NCI-H1048 (cell line): ENCODE results near the gene DHRS4.
"Not testable (repeated sequence)": the region's sequence is repeated elsewhere in the genome, so short reads cannot be mapped to it uniquely, and the experiment has no call there.

ENCODE experiments used
- DNase-seq: peaks from one replicate; lab custom pipeline; 2025; lab: John Stamatoyannopoulos, UW

Gene DHRS4

GRCh38 chr14:23941230-23941629, 12.3 kb upstream of the DHRS4 start:
- no peak for DNase-seq

- DNase-seq: no peak
Measured at GRCh38 chr14:23941669-23942068, 11.9 kb upstream of the DHRS4 start.

DNA sequence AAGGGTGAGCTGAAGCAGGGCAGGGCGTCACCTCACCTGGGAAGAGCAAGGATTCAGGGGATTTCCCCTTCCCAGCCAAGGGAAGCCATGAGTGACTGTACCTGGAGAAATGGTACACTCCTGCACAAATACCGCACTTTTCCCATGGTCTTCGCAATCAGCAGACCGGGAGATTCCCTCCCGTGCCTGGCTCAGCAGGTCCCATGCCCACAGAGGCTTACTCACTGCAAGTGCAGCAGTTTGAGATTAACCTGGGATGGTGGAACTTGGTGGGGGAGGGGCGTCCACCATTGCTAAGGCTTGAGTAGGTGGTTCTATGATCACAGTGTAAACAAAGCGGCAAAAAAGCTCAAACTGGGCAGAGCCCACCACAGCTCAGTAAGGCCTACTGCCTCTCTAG, 11.0 kb upstream of the DHRS4 start:
- DNase-seq: no peak

DNA sequence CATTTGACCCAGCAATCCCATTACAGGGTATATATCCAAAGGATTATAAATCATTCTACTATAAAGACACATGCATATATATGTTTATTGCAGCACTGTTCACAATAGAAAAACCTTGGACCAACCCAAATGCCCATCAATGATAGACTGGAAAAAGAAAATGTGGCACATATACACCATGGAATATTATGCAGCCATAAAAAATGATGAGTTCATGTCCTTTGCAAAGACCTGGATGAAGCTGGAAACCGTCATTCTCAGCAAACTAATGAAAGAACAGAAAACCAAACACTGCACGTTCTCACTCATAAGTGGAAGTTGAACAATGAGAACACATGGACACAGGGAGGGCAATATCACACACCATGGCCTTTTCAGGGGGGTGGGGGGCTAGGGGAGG, 4.5 kb upstream of the DHRS4 start:
- DNase-seq: not testable (repeated sequence)

DNA sequence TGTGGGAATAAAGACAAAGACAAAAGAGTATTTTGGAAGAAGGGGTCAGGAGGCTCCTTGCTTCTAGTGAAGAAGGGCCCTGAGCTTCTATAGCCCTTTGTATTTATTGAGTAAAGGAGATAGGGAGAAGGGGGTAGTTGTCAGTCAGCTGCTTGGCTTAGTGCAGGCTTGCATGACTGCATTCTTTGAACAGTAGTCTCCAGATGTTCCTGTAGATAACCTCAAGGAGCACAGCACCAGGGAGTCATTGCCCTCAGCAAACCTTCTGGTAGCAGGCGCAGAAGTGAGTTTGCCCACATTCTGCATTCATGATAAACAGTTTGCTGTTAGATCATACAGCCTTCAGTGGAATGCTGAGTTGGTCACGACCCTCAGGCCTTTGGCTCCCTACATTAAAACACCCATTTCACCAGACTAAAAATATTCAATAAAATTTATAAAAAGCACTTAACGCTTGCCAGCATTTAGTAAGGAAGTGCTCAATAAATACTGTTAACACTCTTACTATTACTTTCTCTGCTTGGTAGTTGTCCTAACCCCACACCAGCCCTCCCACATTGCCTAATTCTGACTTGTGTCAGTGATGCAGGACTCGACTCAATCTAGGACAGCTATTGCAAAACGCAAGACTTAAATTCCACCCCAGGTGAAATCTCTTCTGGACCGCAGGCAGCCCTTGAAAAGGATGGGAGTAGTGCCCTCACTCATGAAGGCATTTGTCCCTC, 3.0 kb upstream of the DHRS4 start:
- no peak for DNase-seq

DNA sequence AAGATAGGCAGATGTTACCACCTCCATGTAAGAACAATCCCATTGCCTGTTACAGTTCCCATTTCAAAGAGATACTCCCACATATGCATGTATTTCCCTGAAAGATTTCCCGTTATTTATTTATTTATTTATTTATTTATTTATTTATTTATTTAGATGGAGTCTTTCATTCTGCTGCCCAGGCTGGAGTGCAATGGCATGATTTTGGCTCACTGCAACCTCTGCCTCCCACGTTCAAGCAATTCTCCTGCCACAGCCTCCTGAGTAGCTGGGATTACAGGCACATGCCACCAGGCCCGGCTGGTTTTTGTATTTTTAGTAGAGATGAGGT, 2.5 kb upstream of the DHRS4 start:
- not testable (repeated sequence) for DNase-seq

GRCh38 chr14:23951590-23952201, 1.9 kb upstream of the DHRS4 start:
- DNase-seq: no peak

- DNase-seq: not testable (repeated sequence)
Measured at GRCh38 chr14:23953116-23953463, 480 bp upstream of the DHRS4 start.

DNA sequence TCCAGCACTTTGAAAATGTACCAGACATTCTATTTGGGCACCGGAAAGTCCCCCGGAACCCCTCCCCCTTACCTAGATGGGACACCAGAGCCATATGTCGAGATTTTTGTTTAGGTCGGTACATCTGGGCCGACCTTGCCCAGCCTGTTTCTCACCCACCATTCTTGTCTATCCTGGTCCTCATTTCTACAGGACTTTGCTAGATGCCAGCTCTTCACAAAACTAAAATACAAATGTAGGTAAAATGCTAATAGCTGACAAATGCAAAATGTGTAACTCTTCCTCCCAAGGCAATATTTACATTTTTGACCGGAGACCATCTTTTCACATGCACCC, 677 bp downstream of the DHRS4 start:
- DNase-seq: not testable (repeated sequence)

- DNase-seq: not testable (repeated sequence)
Measured at GRCh38 chr14:23954965-23955364, 1.4 kb downstream of the DHRS4 start.

DNA sequence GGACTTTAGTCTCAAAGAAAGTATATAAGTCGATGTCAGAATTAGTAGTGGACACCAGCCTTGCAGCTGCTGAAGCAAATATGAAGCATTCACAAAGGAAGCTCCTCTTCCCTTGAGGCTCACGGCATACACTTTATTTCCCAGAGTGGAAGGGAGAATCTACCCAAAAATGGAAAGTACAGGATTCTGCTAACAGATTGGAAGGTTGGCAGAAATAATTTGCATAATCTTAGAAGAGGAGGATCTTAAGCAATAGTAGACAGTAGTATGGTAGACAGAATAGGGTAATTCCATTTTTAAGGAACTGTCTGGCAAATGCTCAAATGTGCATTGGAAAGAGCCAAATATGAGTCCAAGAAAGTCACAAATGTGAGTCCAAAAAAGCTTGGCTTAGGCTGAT, 2.2 kb downstream of the DHRS4 start:
- not testable (repeated sequence) for DNase-seq

- not testable (repeated sequence) for DNase-seq
Measured at GRCh38 chr14:23957913-23958569, 4.5 kb downstream of the DHRS4 start.

GRCh38 chr14:23960899-23961298, 7.3 kb downstream of the DHRS4 start:
- not testable (repeated sequence) for DNase-seq

DNA sequence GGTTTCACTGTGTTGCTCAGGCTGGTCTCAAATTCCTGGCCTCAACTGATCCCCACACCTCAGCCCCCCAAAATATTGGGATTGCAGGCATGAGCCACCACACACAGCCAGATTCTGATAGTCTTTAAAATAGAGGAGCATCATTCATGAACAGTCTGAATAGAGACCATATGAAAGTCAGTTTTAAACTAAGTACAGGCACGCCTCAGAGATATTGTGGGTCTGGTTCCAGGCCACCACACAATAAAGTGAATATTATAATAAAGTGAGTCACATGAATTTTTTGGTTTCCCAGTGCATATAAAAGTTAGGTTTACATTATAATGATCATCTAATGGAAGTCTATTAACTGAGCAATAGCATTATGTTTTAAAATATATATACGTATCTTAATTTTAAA, 8.1 kb downstream of the DHRS4 start:
- not testable (repeated sequence) for DNase-seq

GRCh38 chr14:23969130-23969480, 15.5 kb downstream of the DHRS4 start:
- DNase-seq: not testable (repeated sequence)

GRCh38 chr14:23969481-23970282, 16.1 kb downstream of the DHRS4 start:
- DNase-seq: not testable (repeated sequence)

DNA sequence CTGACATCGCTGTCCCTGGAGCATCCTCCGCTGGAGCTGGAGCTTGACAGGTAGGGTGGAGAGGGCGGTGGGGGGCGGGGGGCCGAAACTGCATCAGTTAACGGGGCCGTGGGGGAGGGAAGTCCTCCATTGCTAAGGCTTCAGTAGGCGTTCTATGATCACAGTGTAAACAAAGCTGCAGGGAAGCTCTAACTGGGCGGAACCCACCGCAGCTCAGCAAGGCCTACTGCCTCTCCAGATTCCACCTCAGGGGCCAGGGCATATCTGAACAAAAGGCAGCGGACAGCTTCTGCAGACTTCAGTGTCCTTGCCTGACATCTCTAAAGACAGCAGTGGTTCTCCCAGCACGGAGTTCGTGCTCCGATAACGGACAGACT, 16.7 kb downstream of the DHRS4 start:
- DNase-seq: not testable (repeated sequence)

DNA sequence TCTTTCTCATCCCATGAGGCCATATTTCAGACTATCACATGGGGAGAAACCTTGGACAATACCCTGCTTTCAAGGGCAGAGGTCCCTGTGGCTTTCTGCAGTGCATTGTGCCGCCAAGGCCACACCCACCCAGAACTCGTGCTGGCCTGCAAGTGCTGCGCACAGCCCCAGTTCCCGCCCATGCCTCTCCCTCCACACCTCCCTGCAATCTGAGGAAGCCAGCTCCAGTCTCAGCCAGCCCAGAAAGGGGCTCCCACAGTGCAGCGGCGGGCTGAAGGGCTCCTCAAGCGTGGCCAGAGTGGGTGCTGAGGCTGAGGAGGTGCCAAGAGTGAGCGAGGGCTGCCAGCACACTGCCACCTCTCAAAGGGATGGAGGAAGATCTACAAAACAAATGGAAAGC, 19.6 kb downstream of the DHRS4 start:
- not testable (repeated sequence) for DNase-seq

DNA sequence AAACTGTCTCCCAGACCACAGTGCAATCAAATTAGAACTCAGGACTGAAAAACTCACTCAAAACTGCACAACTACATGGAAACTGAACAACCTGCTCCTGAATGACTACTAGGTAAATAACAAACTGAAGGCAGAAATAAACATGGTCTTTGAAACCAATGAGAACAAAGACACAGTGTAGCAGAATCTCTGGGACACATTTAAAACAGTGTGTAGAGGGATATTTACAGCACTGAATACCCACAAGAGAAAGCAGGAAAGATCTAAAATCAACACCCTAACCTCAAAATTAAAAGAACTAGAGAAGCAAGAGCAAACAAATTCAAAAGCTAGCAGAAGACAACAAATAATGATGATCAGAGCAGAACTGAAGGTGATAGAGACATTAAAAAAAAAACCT, 20.5 kb downstream of the DHRS4 start:
- DNase-seq: not testable (repeated sequence)

DNA sequence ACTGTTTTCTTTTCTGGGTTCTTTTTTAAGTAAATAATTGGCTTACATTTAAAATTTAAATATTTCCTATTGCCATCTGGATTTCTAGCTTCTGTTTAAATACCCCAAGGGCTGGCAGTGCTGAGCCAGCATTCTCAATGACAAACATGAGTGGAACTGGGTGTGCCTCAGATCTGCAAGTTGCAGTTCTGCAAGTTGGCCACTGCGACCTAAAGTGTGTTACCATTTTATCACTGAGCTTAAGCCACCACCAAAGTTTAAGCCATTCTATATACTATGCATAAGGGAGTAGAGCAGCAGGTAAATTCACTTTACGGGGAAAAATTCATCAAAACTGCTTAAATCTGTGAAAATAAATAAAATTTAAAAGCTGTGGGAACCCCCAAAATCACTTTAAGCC, 23.6 kb downstream of the DHRS4 start:
- DNase-seq: not testable (repeated sequence)

GRCh38 chr14:23981951-23982813, 28.6 kb downstream of the DHRS4 start:
- not testable (repeated sequence) for DNase-seq
